GM15510 (cell line): ENCODE results near the gene BTBD7.

Experiments
- POLR2A ChIP-seq: IDR thresholded peaks from 3 replicates; pipeline ENCODE4 v1.6.1; 2011; ENCODE audit warnings: borderline replicate concordance; ENCODE audit not compliant: insufficient read length; ENCODE audit errors: extremely low read depth

BTBD7 gene

GRCh38 chr14:93246534-93246933 is 86.3 kb downstream of the BTBD7 start:
- no peak for TF ChIP-seq POLR2A

DNA sequence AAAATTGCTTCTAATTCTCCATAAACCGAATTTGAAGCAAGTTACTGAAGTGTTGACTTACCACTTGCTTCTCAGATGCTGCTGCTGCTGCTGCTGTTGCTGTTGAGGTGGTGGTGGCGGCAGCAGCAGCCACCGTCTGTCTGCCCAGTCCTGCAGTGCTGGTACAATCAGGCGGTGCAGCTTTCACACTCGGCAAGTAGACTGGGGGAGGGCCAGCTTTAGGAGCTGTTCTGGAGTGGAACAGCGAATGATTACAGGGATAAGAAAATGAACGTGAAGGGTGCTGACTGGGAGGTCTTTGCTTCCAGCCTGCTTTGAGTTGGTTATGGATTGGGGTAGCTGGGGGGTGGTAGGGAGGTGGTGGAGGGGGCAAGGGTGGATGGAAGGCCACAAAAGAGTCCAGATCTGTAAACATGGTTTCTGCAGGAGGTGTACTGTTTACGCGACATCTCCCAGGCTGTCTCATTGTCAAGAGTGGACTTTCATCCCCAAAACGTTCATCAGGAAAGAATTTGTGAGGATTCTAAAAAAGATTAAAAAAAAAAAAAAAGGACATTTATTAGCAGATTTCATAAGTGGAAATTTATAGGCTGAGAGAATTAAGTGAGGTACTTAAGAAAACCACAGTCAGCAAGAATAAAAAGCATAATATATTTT is 86.9 kb downstream of the BTBD7 start:
- TF ChIP-seq POLR2A, result no peak

GRCh38 chr14:93240678-93241000 is 92.2 kb downstream of the BTBD7 start:
- no peak for TF ChIP-seq POLR2A

DNA sequence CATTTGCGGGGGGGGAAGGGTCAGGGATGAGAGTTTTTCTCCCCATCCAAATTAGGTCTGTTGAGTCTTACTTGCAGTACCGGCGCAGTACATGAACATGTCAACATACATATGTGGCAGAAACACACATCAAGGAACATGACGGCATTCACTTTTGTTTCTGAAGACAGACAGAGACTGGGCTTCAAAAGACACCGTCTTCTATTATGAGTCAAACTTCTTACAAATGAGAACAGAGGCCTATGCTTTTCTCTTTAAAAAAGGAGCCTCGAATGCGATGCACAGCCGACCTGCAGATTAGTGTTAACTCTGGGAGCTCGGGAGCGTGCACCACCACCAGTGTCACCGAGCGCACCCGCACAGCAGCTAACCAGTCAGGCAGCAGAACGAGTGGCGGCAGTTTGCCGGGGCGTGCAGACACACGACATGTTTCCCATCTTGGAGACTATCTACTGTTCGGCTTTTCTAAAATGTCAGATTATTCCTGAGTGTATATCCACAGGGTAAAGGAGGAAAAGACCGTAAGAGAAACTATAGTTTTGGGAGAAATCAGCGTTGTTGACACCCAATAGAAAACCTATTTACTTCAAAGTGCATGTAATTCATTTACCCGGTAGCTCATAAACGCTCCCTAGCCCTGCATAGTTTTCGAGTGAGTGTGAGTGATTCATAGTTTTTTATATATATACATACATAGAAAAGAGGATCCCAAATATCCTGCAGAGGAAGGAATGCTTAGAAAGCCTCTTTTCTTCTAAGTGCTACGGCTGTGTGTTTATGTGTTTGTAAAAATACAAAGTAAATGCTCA is 92.8 kb downstream of the BTBD7 start:
- no peak for TF ChIP-seq POLR2A

DNA sequence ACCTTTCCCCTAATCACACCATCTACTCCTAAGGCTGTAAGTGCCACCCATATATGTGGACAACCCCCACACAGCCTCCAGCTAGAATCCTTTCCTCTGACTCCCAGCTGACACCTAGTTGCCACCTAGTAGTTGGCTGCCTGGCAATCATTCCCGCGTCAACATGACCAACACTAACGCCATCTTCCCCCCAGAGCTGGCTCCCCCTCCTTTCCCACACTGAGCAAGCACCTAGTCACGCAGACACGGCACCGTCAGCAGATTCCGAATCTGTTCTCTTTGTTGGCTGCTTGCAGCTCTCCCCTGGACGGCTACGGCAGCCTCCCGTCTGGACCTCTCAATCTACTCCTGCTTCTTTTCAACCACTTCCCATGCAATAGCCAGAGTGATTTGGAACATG is 98.0 kb downstream of the BTBD7 start:
- no peak for TF ChIP-seq POLR2A

DNA sequence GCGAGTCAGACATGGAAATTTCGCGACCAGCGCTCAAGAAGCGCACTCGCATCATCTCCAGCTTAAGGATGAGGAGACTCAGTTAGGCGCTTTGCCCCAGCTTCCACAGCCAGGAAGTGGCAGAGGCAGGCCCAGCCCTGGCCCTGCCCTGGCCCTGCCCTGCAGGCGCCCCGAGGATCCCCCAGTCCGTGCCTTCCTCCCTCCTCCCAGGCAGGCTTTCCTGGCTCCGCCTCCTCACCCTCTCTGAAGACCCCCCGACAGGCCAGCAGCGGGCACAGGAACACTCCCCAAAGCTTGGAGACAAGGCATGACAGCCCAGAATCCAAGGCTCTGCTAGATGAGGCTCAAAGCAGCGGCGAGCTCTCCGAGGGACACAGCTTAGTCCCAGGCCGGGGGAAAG is 100.7 kb downstream of the BTBD7 start:
- TF ChIP-seq POLR2A, result no peak

DNA sequence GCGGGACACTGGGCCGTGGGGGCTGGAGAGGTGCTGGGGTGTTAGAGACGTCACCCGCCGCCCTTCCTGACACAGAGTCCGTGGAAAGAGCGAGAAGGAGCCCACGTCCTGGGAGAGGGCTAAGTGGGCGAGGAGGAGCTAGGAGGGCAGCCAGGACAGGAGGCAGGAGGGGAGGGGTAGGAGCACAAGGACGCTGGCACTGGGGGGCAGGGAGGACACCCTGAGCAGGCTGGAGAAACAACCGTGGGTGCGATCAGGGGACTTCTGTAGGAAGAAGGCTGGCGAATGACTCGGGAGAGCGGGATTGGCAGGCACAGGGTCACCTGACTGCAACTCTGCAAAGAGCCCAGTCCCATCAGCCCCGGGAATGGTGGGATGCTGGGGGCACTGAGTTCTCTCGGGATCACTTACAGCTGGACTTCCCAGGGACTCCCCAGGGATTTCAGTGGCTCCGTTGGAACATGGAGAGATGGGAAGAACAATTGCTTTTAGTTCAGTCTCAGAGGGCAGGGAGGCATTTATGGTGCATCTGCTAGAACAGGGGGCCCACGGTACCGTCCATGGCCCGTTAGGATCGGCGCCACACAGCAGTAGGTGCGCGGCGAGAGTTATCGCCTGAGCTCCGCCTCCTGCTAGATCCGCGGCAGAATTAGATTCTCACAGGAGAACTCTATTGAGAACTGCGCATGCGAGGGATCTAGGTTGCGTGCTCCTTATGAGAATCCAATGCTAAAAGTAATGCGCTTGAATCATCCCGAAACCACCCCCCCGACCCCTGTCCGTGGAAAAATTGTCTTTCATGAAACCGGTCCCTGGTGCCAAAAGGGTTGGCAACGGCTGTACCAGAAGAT is 101.5 kb downstream of the BTBD7 start:
- no peak for TF ChIP-seq POLR2A

DNA sequence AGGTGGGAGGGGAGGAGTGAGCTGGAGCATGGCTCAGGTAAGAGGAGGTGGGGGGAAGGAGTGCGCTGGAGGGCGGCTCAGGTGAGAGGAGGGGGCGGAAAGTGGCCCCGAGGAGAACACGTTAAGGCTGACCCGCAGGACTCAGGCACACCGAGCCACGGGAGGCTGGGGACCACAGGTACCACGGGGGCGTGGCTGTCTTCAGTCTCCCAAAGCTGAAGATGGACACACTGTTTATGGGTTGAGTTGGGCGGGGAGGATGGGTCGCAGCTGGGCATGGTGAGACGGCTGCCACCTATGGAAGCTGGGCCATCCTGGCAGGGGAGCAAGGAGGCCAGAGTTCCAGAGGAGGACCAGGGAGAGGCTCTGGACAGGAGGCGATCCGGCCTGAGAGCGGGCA is 102.3 kb downstream of the BTBD7 start:
- no peak for TF ChIP-seq POLR2A

GRCh38 chr14:93228550-93228949 is 104.3 kb downstream of the BTBD7 start:
- TF ChIP-seq POLR2A, result no peak

DNA sequence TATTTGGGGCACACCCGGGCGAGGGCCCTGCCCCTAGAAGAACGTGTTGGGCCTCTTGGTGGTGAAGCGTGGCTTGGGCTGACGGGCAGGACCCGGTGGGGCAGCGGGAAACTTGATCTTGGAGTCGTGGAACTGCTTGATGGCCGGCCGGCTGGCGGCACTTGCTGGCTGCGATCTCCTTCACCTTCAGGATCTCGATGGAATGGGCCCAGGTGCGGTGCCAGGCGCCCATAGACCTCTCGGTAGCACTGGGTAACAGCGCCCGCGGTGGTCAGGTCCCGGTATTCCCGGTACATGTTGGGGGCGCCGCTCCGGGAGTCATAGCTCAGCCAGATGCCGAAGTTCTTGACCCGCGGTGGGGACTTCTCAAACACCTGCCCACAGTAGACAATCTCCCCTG is 109.3 kb downstream of the BTBD7 start:
- no peak for TF ChIP-seq POLR2A

DNA sequence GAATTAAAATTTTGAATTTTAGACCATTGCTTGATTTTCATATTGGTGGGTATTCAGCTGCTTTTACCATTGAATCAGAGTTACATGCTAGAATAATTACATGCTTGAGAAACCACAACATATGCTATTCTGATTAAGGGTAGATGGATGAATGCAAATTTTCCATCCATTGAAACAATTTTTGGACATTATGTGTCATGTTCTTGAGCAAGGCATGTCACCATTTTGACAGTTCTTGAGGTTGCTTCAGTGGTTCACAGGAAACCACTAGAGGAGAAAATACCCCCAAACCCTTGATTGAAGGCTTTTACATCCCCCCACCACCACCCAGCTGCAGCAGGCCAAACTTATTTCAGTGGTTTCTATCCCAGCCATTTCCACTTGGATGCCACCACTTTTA is 112.3 kb downstream of the BTBD7 start:
- TF ChIP-seq POLR2A, result no peak

DNA sequence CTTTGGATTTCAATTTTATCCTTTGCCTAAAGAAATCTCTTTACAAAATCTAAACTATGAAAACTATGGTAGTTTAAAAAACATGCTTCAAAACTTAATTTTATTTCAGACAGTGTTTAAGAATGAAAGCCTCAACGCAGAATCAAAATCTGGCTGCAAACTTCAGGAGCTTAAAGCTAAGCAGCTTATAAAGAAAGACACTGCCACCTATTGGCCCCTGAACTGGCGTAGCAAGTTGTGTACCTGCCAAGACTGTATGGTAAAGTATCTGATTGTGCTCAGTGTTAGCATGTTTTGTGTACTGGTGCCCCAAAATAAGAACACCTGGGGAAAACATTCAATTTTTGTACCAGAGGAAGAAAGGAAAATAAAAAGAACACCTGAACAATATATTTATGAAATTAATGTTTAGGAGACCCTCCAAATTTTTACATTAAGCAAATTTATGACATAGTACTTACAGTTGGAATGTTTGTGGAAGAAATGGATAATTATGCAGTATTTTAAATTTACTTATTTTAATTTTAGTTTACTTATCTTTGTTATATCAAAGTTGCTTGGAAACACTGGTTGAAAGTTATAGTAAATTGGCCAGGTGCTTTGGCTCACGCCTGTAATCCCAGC is 113.6 kb downstream of the BTBD7 start:
- TF ChIP-seq POLR2A, result no peak

DNA sequence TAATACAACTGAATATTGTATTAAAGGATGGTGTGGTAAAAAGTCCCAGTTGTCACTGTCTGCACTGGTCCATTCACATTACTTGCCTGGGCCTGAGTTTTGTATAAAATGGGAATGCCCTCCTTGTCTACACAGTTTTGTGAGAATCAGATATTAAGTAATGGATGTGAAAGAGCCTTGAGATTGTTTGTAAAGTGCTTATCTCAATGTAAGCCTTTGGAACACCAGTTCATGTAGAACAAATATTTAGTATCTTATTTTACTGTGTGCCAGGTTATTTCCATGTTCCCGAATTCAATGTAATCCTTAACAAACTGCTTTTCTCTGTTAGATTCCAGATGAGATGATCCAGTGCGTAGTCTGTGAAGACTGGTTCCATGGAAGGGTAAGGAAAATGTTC is 118.2 kb downstream of the BTBD7 start:
- TF ChIP-seq POLR2A, result no peak

GRCh38 chr14:93212432-93212831 is 120.4 kb downstream of the BTBD7 start:
- TF ChIP-seq POLR2A, result no peak
